ENCODE data around the gene ATP5PD.

ATP5PD gene

DNA sequence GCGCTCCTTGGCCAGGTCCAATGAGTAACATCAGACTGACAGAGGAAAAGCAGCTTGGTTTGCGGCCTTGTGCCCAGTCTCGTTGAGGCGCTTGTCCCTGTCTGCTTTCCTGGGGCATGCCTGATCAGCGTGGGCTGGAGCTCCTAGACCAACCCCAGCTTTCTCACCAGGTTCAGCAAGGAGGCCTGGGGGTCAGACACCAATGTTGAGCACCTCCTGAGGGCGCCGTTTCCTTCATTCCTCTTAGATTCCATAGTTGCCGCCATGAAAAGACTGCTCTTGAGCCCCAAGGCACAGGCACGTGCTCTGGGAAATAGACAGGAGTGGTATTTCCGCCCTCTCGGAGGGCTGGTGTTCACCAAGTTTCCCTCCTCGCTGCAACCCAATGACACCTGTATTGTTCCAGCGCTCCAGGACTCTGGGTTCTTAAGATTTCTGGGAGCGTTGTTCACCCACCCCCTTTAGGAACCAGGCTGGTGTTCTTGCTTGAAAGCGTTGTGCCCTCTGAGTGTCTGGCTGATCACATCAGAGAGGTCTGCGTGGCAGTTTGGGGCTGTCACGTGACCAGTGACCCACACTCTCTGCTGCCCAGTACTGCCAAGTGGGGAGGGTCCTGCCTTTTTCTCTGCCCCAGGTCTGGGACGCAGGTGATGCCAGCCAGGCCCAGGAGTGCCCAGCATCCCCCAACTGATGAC is 18.2 kb upstream of the ATP5PD start:
- TF ChIP-seq SPI1 (IDR thresholded peaks at IDR 0.05; ENCODE audit: borderline replicate concordance, low read depth) = no peak
- TF ChIP-seq, protein P1, sequence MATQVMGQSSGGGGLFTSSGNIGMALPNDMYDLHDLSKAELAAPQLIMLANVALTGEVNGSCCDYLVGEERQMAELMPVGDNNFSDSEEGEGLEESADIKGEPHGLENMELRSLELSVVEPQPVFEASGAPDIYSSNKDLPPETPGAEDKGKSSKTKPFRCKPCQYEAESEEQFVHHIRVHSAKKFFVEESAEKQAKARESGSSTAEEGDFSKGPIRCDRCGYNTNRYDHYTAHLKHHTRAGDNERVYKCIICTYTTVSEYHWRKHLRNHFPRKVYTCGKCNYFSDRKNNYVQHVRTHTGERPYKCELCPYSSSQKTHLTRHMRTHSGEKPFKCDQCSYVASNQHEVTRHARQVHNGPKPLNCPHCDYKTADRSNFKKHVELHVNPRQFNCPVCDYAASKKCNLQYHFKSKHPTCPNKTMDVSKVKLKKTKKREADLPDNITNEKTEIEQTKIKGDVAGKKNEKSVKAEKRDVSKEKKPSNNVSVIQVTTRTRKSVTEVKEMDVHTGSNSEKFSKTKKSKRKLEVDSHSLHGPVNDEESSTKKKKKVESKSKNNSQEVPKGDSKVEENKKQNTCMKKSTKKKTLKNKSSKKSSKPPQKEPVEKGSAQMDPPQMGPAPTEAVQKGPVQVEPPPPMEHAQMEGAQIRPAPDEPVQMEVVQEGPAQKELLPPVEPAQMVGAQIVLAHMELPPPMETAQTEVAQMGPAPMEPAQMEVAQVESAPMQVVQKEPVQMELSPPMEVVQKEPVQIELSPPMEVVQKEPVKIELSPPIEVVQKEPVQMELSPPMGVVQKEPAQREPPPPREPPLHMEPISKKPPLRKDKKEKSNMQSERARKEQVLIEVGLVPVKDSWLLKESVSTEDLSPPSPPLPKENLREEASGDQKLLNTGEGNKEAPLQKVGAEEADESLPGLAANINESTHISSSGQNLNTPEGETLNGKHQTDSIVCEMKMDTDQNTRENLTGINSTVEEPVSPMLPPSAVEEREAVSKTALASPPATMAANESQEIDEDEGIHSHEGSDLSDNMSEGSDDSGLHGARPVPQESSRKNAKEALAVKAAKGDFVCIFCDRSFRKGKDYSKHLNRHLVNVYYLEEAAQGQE (IDR thresholded peaks at IDR 0.05; ENCODE audit: insufficient replicate concordance, low read depth) = no peak
- TF ChIP-seq POLR2AphosphoS5 (IDR thresholded peaks at IDR 0.05; ENCODE audit: low read depth) = no peak
- no peak for TF ChIP-seq GABPA (IDR thresholded peaks at IDR 0.05; ENCODE audit: low read depth)
- TF ChIP-seq, protein P2, sequence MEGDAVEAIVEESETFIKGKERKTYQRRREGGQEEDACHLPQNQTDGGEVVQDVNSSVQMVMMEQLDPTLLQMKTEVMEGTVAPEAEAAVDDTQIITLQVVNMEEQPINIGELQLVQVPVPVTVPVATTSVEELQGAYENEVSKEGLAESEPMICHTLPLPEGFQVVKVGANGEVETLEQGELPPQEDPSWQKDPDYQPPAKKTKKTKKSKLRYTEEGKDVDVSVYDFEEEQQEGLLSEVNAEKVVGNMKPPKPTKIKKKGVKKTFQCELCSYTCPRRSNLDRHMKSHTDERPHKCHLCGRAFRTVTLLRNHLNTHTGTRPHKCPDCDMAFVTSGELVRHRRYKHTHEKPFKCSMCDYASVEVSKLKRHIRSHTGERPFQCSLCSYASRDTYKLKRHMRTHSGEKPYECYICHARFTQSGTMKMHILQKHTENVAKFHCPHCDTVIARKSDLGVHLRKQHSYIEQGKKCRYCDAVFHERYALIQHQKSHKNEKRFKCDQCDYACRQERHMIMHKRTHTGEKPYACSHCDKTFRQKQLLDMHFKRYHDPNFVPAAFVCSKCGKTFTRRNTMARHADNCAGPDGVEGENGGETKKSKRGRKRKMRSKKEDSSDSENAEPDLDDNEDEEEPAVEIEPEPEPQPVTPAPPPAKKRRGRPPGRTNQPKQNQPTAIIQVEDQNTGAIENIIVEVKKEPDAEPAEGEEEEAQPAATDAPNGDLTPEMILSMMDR (IDR thresholded peaks at IDR 0.05; ENCODE audit: insufficient read depth, low read length) = no peak
- Histone ChIP-seq H3K27me3 (ENCODE audit: insufficient read depth, poor library complexity, severe bottlenecking) (no peaks in the 10 kb centered on the region), H3K4me3 (replicated peaks; ENCODE audit: insufficient read depth, low read length) (no peak overlapping the region), H3K27ac (replicated peaks) (no peak overlapping the region)
- DNase-seq (ENCODE audit: low read depth in 1 of 2, low spot score in 1 of 2) = no peak

DNA sequence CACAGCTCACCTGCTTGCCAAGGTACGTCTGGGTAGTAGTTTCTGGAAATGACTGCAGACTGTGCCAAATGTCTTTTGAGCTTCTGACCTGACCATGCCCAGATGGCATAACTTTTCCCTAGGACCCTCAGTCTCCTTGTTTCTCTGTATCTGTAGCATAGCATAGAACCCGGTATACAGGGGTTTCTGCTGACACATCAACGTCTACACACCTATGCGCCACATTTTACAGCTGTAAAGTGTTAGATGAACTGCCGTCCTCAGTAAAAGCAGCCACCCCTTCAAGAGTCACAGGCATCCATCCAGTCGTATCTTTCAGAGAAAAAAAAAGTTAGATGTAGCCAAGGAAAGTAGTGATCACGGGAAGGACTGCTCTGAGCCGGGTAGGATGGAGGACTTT is 17.7 kb upstream of the ATP5PD start:
- TF ChIP-seq POLR2AphosphoS5 (IDR thresholded peaks at IDR 0.05; ENCODE audit: low read depth) = no peak
- no peak overlapping the region for H3K27ac ChIP-seq (replicated peaks)
- no peaks in the 10 kb centered on the region for H3K27me3 ChIP-seq (ENCODE audit: insufficient read depth, poor library complexity, severe bottlenecking)
- no peak overlapping the region for H3K4me3 ChIP-seq (replicated peaks; ENCODE audit: insufficient read depth, low read length)
- no peak for DNase-seq (ENCODE audit: low read depth in 1 of 2, low spot score in 1 of 2)

DNA sequence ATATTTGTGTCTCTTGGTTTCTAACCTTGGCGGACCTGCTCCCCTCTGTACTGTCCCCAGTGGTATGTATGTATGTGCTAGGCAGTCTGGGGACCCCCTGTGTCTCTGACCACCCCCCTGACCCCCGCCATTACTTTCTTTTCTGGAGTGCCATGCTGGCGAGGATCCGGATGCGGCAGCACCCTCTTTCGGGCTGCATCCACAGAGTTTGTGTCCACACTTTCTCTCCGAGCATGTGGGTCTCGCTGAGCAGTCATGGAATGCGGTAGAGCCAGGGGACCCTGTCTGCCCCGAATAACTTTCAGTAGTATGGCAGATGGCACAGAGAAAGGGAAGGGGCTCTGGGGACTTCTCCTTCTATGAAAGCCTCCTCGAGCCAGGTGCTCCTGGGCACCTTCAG is 17.3 kb upstream of the ATP5PD start:
- no peak for TF ChIP-seq GABPA (IDR thresholded peaks at IDR 0.05; ENCODE audit: low read depth)
- TF ChIP-seq SPI1 (IDR thresholded peaks at IDR 0.05; ENCODE audit: borderline replicate concordance, low read depth) = no peak
- Histone ChIP-seq H3K27ac (replicated peaks) (no peak overlapping the region), H3K4me3 (replicated peaks; ENCODE audit: insufficient read depth, low read length) (no peak overlapping the region), H3K27me3 (ENCODE audit: insufficient read depth, poor library complexity, severe bottlenecking) (no peaks in the 10 kb centered on the region)
- DNase-seq (ENCODE audit: low read depth in 1 of 2, low spot score in 1 of 2) = no peak

DNA sequence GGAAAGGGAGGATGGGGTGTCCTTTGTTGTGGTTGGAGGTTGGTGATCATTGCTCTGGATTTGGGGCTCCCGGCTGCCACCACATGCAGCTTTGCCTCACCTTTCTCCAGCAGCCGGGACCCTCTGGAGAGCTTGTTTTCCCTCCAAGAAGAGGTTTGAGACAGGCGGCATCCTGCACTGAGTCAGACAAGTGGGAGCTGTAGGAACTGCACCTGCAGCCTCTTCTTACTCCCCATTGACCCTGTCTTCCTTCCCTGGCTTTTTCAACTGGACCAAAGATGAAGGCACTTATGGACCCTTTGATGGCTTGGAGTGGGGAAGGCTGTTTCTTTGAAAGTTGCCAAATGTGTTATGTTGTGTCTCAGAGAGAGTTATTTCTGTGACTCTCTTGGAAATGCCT is 16.9 kb upstream of the ATP5PD start:
- no peak overlapping the region for H3K4me3 ChIP-seq (replicated peaks; ENCODE audit: insufficient read depth, low read length)
- DNase-seq (ENCODE audit: low read depth in 1 of 2, low spot score in 1 of 2) = no peak
- H3K27me3 ChIP-seq (ENCODE audit: insufficient read depth, poor library complexity, severe bottlenecking) = no peaks in the 10 kb centered on the region
- no peak overlapping the region for H3K27ac ChIP-seq (replicated peaks)
- TF ChIP-seq POLR2AphosphoS5 (IDR thresholded peaks at IDR 0.05; ENCODE audit: low read depth) (no peak), SPI1 (IDR thresholded peaks at IDR 0.05; ENCODE audit: borderline replicate concordance, low read depth) (no peak), GABPA (IDR thresholded peaks at IDR 0.05; ENCODE audit: low read depth) (no peak)
- TF ChIP-seq, protein P1 (IDR thresholded peaks at IDR 0.05; ENCODE audit: insufficient replicate concordance, low read depth) = no peak
- TF ChIP-seq, protein P2 (IDR thresholded peaks at IDR 0.05; ENCODE audit: insufficient read depth, low read length) = no peak

DNA sequence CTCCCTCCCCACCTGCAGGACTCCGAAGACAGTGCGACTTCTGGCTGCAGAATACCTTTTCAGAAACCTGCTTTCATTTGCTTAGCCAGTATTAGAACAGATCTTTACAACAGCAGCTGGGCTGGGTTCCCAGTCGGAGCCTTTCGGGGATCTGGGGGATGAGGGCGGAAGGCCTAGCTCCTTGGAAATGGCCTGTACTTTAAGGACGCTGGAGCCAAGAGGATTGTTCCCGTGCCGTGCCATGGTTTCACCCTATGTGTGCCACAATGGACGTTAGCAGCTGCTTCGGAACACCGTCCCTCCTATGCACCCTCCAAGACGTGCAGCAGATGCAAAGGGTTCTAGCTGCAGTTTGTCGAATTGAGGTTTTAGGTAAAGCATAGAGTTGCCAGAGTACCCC is 16.4 kb upstream of the ATP5PD start:
- Histone ChIP-seq H3K4me3 (replicated peaks; ENCODE audit: insufficient read depth, low read length) (no peak overlapping the region), H3K27ac (replicated peaks) (no peak overlapping the region), H3K27me3 (ENCODE audit: insufficient read depth, poor library complexity, severe bottlenecking) (no peaks in the 10 kb centered on the region)
- TF ChIP-seq, protein P2 (IDR thresholded peaks at IDR 0.05; ENCODE audit: insufficient read depth, low read length) = no peak
- TF ChIP-seq, protein P1 (IDR thresholded peaks at IDR 0.05; ENCODE audit: insufficient replicate concordance, low read depth) = no peak
- no peak for TF ChIP-seq POLR2AphosphoS5 (IDR thresholded peaks at IDR 0.05; ENCODE audit: low read depth)
- no peak for TF ChIP-seq SPI1 (IDR thresholded peaks at IDR 0.05; ENCODE audit: borderline replicate concordance, low read depth)
- no peak for TF ChIP-seq GABPA (IDR thresholded peaks at IDR 0.05; ENCODE audit: low read depth)
- DNase-seq (ENCODE audit: low read depth in 1 of 2, low spot score in 1 of 2) = no peak

All from HL-60 (cell line).